Natural killer cell (primary cell): Measurements from ENCODE around the gene SSC5D. TPM values are rescaled to one million over a fixed set of nuclear protein-coding genes. Genes with fewer than 3 reads are reported as not detected.
A peak's percentile ranks its signal among the peaks of the same experiment; 100 is the strongest.

Experiments
- ATAC-seq, 3 donors: fragments of 150-1000 bp in 2 of 3; fragments of 200-7000 bp in 1 of 3; cut with Tn5 transposase; 1 replicate in 1 of 3; 2 replicates in 2 of 3; pipeline ENCODE4 v1.10.0; 2021; ENCODE audit warnings: mild to moderate bottlenecking in 2 of 3, moderate library complexity in 2 of 3
- DNase-seq, 2 donors: peaks; one replicate each; pipeline versions ENCODE4 v3.0.0 to v3.0.0-alpha.2; 2013 to 2021; ENCODE audit warnings: mixed read lengths in 1 of 2
- H3K27ac ChIP-seq: one replicate; pipeline ENCODE4 v1.5.1; 2013; ENCODE audit warnings: mild to moderate bottlenecking, low read length
- H3K27me3 ChIP-seq: one replicate; pipeline ENCODE4 v1.6.1; 2013; ENCODE audit warnings: low read length; ENCODE audit not compliant: control insufficient read depth, insufficient read depth
- H3K36me3 ChIP-seq: one replicate; pipeline ENCODE4 v1.6.1; 2013; ENCODE audit warnings: low read length; ENCODE audit not compliant: control insufficient read depth, insufficient read depth
- H3K4me1 ChIP-seq: one replicate; pipeline ENCODE4 v1.6.1; 2013; ENCODE audit warnings: low read length; ENCODE audit not compliant: control insufficient read depth, insufficient read depth
- H3K4me3 ChIP-seq: one replicate; pipeline ENCODE4 v1.5.1; 2013; ENCODE audit warnings: low read length
- H3K9me3 ChIP-seq: one replicate; pipeline ENCODE4 v1.6.1; 2013; ENCODE audit warnings: low read length; ENCODE audit not compliant: control insufficient read depth, insufficient read depth
- H3K27ac Mint-ChIP-seq, 2 donors: one replicate each; pipeline ENCODE4 v1.8.0; 2022; ENCODE audit warnings: mild to moderate bottlenecking in 2 of 2, mixed read lengths in 2 of 2, moderate library complexity in 1 of 2
- H3K27me3 Mint-ChIP-seq, 2 donors: one replicate each; pipeline ENCODE4 v1.8.0; 2022; ENCODE audit warnings: low read depth in 2 of 2, mixed read lengths in 2 of 2
- H3K36me3 Mint-ChIP-seq: one replicate; pipeline ENCODE4 v1.8.0; 2022; ENCODE audit warnings: mixed read lengths
- H3K4me1 Mint-ChIP-seq, 2 donors: one replicate each; pipeline ENCODE4 v1.8.0; 2022; ENCODE audit warnings: mixed read lengths in 2 of 2
- H3K4me3 Mint-ChIP-seq: one replicate; pipeline ENCODE4 v1.8.0; 2022; ENCODE audit warnings: mild to moderate bottlenecking, moderate library complexity, mixed read lengths
- H3K9me3 Mint-ChIP-seq, 2 donors: one replicate each; pipeline ENCODE4 v1.8.0; 2022; ENCODE audit warnings: mixed read lengths in 2 of 2
- CTCF ChIP-seq: fragments of 200-600 bp; IDR thresholded peaks from one replicate; pipeline ENCODE4 v1.8.0; 2022; ENCODE audit warnings: antibody characterized with exemption
- WGBS: methylation state at CpG from one replicate; pipeline ENCODE4 v1.1.7; 2013; ENCODE audit warnings: missing lambda C conversion rate; ENCODE audit not compliant: insufficient coverage; 5-methylcytosine and 5-hydroxymethylcytosine counted together
- intact Hi-C: fragments of 100-400 bp; cut with micrococcal nuclease; formaldehyde crosslinking; loops from one replicate; pipeline ENCODE4 v1.14.2; 2022
- total RNA-seq, 4 donors: library from RNA; stranded (reverse); fragments of 120-200 nt in 1 of 4; gene quantifications; one replicate each; pipeline versions ENCODE4 v1.2.3 to v1.2.4, GENCODE V29; 2013 to 2022

The SSC5D gene
- total RNA-seq, 3 donors from 2014 or later (not counting 1 experiment from before 2014, with no cell fraction given), result 0.11 to 0.68 (median 0.58) TPM

- peaks cover 14% of the 10 kb centered on the region for H3K27me3 ChIP-seq
- no peaks in the 10 kb centered on the region for H3K9me3 ChIP-seq
- Mint-ChIP-seq H3K36me3 (no peaks in the 10 kb centered on the region), H3K4me1 (peaks cover 12 to 23% of the 10 kb centered on the region in 2 donors), H3K27ac (no peak overlapping the region), H3K4me3 (no peak overlapping the region), H3K27me3 (peaks cover 0 to 17% of the 10 kb centered on the region in 2 donors), H3K9me3 (no peaks in the 10 kb centered on the region)
- no peak overlapping the region for H3K27ac ChIP-seq
- ATAC-seq, result no peak
- no peak for TF ChIP-seq CTCF
- intact Hi-C loops, result no loop called here
- no peak overlapping the region for H3K4me3 ChIP-seq
- 94% methylated on average over 14 of the region's 14 CpGs for WGBS
- H3K36me3 ChIP-seq, result no peaks in the 10 kb centered on the region
- H3K4me1 ChIP-seq, result peaks cover 19% of the 10 kb centered on the region
- no peak for DNase-seq
Measured at GRCh38 chr19:55456347-55456746, 31.9 kb upstream of the SSC5D start.

GRCh38 chr19:55457683-55458457 lies 30.4 kb upstream of the SSC5D start:
- Histone ChIP-seq H3K4me3 (no peak overlapping the region), H3K9me3 (no peaks in the 10 kb centered on the region), H3K4me1 (peaks cover 15% of the 10 kb centered on the region), H3K27me3 (peaks cover 3% of the 10 kb centered on the region), H3K27ac (no peak overlapping the region), H3K36me3 (no peaks in the 10 kb centered on the region)
- intact Hi-C loops, result no loop called here
- Mint-ChIP-seq H3K27ac (no peak overlapping the region), H3K4me3 (no peak overlapping the region), H3K36me3 (no peaks in the 10 kb centered on the region), H3K27me3 (peaks cover 0 to 15% of the 10 kb centered on the region in 2 donors), H3K4me1 (peaks cover 24 to 33% of the 10 kb centered on the region in 2 donors), H3K9me3 (no peaks in the 10 kb centered on the region)
- ATAC-seq (no peak), DNase-seq (no peak)
- WGBS, result 85% methylated on average over 15 of the region's 16 CpGs
- no peak for TF ChIP-seq CTCF

- Mint-ChIP-seq H3K27ac (peak overlapping the region in 1 of 2 donors; percentile 92), H3K9me3 (no peaks in the 10 kb centered on the region), H3K4me1 (peaks cover 24 to 32% of the 10 kb centered on the region in 2 donors), H3K36me3 (no peaks in the 10 kb centered on the region), H3K27me3 (peaks cover 0 to 3% of the 10 kb centered on the region in 2 donors), H3K4me3 (no peak overlapping the region)
- no peak for DNase-seq
- no peak for ATAC-seq
- WGBS, result 86% methylated on average over 8 of the region's 8 CpGs
- no peaks in the 10 kb centered on the region for H3K9me3 ChIP-seq
- H3K27me3 ChIP-seq, result no peaks in the 10 kb centered on the region
- H3K27ac ChIP-seq, result no peak overlapping the region
- intact Hi-C loops, result no loop called here
- H3K4me3 ChIP-seq, result no peak overlapping the region
- H3K36me3 ChIP-seq, result no peaks in the 10 kb centered on the region
- no peak for TF ChIP-seq CTCF
- peaks cover 15% of the 10 kb centered on the region for H3K4me1 ChIP-seq
Measured at GRCh38 chr19:55459551-55459949, 28.7 kb upstream of the SSC5D start.
